NOMO-1 (cell line): ENCODE measurements around the gene FYB2.
"Not testable (repeated sequence)": the region's sequence is repeated elsewhere in the genome, so short reads cannot be mapped to it uniquely, and the experiment has no call there.

Experiments used
- DNase-seq, 2 experiments: peaks; one replicate each; lab custom pipeline; 2025; ENCODE audit not compliant: unreplicated experiment in 2 of 2; lab: John Stamatoyannopoulos, UW

FYB2 gene

DNA sequence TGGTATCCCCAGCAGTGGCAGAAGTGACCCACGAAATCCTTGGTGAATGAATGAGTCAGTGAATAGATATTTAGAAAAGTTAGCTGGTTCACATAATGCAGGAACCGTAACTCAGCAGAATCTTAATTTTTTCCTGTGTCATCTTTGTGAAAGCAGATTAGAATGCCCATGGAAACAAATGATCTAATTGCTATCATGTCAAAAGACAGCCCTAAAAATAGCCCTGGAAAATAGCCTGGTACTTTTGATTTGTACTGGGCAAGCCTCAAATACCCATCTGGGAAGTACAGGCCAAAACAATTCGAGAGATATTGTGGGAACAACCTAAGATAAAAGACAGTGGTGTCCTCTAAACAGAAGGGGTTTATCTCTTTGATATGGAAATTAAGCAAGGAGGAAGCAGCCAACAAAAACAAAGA, 21.1 kb downstream of the FYB2 start:
- DNase-seq, result no peak

DNA sequence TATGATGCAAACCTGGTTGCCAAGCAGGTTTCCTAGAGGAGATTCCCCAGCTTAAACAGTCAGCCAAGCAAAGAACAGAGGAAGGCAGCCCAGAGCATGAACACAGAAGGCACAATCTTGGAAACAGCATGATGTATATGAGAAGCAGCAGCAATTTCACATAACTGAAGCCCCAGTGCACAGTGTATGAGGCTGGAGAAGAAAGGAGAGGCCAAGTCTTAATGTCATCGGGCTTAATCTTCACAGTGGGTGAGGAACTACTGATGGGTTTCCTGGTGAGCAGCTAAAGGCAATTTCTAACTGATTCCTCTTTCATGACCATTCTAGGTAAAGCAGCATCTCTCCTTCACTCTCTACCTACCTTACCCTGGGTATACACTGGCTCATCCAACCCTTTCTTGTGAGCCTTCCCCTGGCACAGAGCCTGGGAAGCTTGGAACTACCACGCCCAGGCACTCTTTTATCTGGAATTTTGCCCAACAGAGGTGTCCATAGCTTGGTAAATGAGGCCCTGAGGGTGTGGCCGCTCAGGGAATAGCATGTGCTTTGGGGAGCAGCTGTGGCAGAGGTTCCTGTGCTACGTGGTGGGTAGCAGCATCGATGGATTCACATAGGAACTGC, 22.0 kb downstream of the FYB2 start:
- DNase-seq, result no peak

DNA sequence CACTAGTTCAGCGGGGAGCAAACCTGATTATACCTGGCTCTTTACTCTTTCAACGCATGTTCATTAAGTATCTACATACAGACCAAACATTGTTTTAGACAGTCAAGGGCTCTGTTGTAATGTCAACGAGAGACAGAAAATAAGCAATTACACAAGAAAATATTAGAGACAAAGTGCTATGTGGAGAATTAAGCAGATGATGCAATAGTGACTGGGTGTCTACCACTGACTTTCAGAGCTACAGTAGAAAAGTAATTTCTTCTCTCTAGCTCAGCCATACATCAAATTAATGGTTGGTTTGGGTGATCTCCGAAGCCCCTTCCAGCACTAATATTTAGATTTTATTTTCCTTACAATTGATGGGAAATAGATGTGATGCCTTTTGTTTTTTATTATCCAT, 23.3 kb downstream of the FYB2 start:
- DNase-seq, result no peak

DNA sequence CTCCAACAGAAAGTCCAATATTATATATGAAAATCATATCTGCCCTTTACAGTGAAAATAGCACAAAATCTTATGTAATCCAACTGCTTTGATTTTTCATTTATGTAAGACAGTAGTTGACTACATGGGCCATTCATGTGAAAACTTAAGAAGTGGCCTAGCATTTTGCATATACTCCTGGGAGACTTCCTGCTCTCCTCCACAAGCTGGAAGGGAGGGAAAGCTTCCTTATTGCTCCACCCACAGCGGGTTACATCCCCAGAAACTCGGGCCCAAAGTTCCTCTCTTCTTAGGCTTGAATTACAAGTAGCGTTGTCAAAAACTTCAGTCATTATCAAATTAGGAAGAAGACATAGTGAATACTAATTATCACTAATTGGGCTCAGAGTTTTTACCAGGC, 29.2 kb downstream of the FYB2 start:
- DNase-seq, result no peak

DNA sequence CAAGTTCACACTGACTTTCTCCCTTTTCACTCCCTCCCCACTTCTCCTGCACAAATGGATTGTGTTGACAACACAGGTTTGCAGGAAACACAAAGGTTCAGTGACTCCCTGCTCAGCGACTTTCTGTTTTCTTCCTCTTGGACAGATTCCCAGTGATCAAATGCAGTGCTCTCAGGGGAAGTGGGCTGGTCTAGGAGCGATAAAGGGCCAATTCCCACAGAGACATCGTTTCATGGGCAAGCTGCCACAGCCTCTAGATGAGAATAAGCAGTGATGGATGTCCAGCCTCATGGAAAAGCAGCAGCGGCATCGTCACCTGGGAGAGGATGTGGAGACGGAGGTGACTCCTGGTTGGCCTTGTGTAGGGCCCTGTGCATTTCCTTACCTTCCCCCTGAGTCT, 30.6 kb downstream of the FYB2 start:
- no peak for DNase-seq

DNA sequence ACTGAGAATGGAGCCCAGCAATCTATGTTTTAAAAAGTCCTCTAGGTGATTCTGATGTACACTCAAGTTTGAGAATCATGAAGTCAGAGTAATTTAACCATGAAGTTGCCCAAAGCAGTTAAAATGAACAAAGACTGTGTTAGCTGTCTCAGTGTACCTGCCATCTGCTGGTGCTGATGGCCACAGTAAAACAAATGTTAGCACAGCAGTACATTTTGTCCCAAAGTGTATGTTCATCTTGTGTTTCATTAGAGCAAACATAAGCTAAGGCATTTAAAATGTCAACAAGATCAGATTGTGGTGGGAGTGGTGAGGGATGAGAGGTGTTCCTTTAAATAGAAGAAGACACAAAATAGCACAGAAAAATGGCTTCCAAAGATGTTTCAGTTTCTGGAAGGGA, 31.1 kb downstream of the FYB2 start:
- no peak for DNase-seq

DNA sequence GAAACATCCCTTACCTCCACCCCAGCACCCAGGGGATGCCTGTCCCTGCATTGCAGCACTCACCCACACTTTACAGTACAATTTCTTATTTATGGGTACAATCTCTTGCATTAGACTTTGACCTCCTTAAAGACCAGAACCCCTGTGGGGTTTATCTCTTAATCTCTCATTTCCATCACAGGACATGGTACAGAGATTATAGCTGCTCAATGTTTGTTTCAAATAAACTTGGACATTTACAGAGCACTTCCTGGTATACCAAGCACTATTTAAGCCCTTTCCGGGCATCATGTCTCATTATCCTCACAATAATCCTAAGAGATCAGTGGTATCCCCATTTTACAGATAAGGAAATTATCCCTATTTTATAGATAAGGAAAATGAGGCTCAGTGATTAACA, 31.9 kb downstream of the FYB2 start:
- DNase-seq, result no peak

DNA sequence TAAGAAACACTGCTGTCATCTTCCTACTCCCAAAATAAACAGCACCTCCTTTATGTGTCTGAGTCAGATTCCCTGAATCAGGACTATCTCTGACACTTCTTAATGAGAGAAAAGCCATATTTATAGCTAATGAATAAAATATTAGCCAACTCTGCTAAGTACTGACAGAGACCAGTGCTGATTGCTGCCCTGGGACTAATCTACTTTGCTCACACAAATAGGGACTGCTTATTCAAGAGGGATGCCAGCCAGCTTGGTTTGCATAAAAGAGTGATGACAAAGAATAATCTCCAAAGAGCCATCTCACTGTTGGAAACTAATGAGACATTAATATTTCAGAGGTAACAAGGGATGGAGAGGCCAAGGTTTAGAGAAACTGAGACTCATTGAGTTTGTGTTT, 36.4 kb downstream of the FYB2 start:
- no peak for DNase-seq

DNA sequence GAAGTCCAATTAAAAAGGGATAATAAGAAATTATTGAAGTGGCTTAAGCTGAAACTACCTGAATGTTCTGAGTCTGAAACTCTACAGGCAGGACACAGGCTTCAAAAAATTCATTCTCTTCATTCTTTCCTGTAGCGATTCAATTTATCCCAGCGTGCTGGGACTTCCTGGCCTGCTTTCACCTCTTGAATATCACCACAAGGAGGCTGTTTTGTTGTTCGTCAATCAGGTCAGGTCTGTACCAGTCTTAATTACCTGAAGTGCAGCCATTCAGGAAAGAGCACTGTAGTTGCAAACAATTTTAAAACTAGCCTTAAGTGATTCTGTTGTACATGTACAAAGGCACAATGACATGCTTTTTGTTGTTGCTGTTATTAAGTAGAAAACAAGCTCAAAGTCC, 38.4 kb downstream of the FYB2 start:
- no peak for DNase-seq

DNA sequence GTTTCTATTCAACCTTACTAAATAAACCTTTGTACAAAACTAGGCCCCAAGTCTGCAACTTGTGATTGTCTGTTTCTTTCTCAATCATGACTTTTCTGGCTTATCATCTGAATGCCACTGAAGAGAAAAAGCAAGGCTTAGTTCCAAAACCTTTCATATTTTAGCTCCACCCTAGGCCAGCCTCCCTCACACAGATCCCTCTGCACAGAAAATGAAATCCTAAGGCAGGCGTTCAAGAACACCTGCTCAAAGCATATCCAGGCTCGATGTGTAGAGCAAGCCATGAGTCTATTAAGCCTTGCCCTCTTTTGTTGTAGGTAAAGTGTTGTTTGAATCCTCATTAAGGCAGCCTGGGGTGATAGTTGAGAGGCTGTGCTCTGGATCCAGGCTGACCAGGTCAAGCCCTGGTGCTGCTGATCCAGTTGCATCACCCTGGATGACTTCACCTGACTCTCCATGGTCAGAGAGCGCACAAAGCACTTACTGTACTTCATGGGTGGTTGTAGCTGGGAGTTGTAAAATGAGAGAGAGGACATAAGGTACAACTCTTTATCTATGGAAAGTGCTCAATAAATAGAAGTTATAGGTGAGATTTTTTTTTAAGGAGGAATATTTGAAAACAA, 39.0 kb downstream of the FYB2 start:
- no peak for DNase-seq

DNA sequence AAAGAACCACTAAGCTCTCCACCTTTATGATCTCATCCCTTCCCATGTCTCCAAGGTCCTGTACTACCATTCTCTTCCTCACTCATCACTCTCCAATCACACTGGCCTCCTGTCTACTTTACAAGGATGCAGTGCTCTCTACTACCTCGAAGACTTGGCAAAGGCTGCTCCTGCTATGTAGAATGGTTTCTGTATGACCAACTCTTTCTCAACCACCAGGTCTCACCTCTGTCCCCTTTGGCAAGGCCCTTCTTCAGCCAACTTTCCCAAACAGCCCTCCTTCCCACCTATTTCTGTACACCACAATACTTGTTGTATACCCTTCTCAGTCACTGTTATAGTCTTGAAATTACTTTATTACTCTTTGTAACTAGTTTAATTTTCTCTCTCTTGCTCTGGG, 41.2 kb downstream of the FYB2 start:
- DNase-seq, result no peak

DNA sequence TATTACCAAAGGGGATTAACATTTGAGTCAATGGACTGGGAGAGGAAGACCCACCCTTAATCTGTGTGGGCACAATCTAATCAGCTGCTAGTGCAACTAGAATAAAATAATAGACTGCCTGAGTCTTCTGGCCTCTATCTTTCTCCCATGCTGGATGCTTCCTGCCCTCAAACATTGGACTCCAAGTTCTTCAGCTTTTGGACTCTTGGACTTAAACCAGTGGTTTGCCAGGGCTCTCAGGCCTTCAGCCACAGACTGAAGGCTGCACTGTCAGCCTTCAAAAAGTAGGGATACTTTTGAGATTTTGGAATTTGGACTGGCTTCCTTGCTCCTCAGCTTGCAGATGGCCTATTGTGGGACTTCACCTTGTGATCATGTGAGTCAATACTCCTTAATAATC, 44.5 kb downstream of the FYB2 start:
- not testable (repeated sequence) for DNase-seq

DNA sequence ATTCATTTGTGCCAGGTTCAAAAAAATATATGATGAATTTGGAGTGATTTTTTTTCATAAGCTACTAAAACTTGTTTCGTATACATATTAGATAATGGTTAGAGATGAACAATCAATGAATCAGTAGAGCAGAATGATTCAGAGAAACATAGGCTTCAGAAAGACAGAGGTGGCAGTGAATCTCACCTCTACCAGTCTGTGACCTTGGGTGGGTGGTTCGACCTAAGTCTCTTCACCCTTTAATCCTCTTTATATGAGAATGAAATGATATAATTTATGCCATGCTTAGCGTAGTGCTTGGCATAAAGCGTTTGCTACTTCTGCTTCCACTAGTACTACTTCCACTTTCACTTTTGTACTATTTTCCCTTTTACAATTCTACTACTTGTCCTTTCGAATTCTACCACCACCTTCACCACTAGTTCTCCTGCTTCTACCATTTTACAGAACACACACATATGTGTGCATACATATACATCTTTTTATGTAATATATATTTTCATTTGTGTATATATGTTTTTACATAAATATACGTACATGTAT, 45.1 kb downstream of the FYB2 start:
- peak; percentile 21 to 62 for DNase-seq

DNA sequence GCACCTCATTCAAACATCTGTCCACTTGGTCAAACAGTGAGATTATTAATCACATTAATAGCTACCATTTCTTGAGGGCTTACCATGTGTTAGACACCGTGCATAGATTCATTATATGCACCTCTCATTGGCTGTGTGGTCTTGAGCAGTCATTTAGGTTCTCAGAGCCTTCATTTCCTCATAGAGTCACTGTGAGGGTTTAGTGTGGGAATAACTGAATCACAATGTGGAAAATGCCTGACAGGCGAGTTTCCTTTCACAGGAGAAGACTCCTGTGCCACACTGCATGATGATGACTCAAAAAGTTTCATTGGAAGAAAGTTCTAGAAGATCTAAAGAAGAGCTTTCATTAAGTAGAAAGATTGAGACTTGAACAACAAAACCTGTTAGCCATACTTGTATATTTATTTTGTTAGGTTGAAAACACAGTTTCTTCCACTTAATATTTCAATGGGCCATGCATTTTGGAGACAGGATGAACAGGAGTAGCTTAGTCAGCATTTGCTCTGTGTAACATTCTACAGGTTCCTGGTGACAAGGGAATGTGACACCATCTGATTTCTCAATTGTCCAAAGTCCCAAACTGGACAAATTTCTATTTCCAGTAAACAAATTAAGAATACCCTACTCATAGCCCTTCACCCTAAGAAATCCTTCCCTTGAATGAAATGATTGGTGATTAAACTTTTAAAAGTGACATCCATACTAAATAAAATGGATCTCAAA, 45.7 kb downstream of the FYB2 start:
- DNase-seq, result no peak

DNA sequence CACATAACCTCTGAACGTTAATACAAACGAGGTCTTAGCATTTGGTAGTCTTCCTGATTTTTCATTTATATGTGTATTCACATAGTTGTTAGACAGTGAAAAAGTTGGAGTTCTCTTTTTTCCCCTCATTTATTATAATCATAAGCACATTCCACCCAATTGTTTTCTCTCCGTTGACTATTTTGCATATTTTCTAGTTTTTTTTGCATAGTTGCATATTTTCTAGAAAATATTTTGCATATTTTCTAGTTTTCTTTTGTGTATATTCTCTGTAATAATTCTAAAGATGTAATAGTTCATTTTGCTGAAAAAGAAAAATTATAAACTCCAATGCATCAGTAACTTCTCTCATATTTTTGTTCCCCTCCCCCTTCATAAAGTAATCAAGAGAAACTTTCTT, 47.5 kb downstream of the FYB2 start:
- no peak for DNase-seq

DNA sequence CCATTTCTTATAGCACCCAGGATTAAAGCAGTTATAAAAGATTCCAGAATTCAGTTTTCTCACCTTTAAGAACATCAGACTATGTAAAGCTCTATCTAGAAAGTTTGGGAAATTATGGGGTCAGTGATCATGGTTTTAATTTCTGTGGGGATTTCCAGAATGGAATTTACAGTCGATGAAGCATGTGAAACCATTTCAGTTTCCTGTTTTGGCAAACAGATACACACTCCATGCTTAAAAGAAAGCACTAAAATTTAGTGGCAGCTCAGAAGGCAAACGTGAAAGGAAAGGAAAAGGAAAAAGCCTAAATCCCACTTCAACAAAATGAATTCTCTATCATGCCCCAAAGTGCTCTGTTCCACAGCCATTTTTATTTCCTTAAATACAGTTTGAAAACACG, 60.4 kb downstream of the FYB2 start:
- no peak for DNase-seq

DNA sequence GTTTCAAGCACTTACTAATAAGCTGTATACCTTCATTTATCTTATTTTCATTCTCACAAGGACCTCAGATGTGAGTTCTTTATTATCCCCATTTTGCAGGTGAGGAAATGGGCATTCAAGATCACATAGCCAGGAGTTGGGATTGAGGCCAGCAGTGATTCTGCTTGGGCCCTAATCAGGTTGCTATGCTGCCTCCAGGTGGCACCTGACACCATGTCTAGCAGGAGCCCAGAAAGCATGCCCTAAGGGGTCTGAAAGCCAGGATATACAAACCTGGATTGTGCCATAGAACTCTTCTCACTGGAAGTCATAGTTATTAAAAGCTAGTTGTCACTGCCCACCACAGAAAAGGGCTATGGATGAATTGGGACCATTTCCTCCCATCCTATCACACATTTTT, 61.1 kb downstream of the FYB2 start:
- DNase-seq, result no peak

DNA sequence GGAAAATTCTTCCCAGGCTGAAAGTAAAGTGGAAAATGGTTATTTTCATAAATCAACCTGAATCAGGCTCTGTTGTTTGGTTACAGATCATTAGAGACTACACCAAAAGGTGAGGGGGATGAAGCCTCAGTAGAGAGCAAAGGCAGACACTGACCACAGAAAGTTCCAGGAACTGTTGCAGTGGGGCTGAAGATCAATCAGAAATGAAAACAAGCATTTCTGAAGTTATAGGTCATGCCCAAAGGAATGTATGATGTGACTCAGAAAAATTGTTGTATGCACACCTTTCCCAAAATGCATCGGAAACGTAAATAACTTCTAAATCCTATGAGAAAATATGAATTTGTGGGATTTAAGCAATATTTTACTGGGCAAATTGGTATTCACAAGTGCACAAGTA, 63.3 kb downstream of the FYB2 start:
- DNase-seq, result no peak

DNA sequence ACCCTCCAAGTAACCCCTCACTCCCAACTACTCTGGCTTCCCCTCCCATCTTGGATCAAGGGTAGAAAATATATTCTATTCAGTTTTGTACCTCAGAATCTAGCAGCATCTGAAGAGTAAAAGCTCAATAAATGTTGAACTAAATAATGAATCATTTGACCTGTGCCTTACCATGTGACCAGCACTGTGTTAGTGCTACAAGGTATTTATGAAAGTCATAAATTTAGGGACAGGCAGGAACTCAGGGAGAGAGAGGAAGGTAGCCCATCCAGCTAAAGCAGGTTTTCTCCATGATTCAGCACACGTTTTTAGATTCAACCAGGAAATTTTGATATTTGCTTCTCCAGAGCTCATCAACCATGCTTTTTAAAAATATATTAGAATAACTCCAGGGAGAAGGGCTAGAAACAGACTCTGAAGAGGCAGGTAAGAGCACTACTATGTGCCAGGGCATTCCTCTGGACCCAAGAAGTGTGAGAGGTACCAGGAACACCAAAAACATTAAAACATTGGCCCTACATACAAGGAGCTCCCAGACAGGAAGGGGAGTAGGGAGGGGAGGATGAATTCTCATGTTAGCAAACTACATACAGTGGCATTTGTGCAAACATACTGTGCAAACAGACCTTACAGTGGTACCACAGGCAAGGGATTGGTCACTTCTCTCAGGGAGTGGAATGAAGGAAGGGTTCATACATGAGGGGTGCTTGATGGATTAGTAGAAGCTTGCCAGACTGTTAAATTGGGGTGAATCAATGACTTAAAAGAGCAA, 64.3 kb downstream of the FYB2 start:
- no peak for DNase-seq

DNA sequence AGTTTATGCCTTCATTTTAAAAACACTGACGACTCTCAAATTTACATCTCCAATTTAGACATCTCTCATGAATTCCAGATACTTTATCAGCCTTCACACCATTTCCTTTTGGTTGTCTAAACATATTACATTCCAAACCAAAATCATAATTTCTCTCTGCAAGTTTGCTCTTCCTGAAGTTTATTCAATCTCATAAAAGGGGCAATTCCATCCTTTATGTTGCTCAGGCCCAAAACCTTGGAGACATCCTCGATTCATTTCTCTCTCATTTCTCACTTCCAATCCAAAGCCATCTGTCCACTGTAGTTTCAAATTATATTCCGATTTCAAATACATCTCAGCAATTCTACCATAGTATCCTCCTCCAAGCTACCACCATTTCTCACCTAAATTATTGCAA, 74.0 kb downstream of the FYB2 start:
- DNase-seq, result no peak

DNA sequence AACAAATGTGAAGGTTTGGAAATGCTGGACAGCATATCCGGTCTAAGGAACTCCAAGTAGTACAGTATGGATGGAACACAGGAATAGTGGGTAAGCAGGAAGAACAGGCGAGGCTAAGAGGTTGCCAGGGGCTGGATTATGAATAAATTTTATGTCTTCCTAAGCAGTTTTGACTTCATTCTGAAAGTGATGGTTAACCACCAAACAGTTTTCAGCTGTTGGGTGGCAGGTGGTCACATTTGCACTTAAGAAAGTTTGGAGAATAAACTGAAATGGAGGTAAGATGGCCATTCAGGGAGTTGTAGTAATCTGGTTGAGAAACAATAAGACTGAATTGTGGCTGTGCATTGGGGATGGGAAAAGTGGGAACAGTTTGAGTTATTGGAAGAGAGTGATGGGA, 90.2 kb downstream of the FYB2 start:
- DNase-seq, result no peak
